ENCODE data around the gene ATP6V0D1. TPM values are rescaled to one million over a fixed set of nuclear protein-coding genes. Genes with fewer than 3 reads are reported as not detected.

The ATP6V0D1 gene
- total RNA-seq, 1 experiment from 2014 or later, result 85.3 TPM

GRCh38 chr16:67460168-67460567 lies 20.8 kb downstream of the ATP6V0D1 start:
- peaks cover 38% of the 10 kb centered on the region for H3K4me1 Mint-ChIP-seq (ENCODE audit: low read depth, unreplicated experiment)
- intact Hi-C loops (cut with micrococcal nuclease; ENCODE audit: unreplicated experiment), result no loop called here

GRCh38 chr16:67459861-67460150 lies 21.2 kb downstream of the ATP6V0D1 start:
- intact Hi-C loops (cut with micrococcal nuclease; ENCODE audit: unreplicated experiment), result no loop called here
- DNase-seq, result no peak
- no peak overlapping the region for H3K4me3 Mint-ChIP-seq (ENCODE audit: low read depth, unreplicated experiment)
- no peak overlapping the region for H3K27ac Mint-ChIP-seq (ENCODE audit: unreplicated experiment)
- TF ChIP-seq CTCF (IDR thresholded peaks at IDR 0.05; ENCODE audit: unreplicated experiment), result no peak
- H3K4me1 Mint-ChIP-seq (ENCODE audit: low read depth, unreplicated experiment), result peaks cover 36% of the 10 kb centered on the region
- no TSS peak for BruUV-seq (replicated peaks)
- H3K27me3 Mint-ChIP-seq (ENCODE audit: unreplicated experiment), result no peaks in the 10 kb centered on the region
- peaks cover 8% of the 10 kb centered on the region for H3K36me3 Mint-ChIP-seq (ENCODE audit: insufficient read depth, unreplicated experiment)
- CTCF ChIA-PET, result interaction anchor here (0.6 to 1.2 kb wide), 2 partner anchors 18 to 405 kb away, joined by 3 to 5 read pairs; no protein-coding TSS in a partner anchor
- H3K9me3 Mint-ChIP-seq (ENCODE audit: low read depth, unreplicated experiment), result no peaks in the 10 kb centered on the region

More at GRCh38 chr16:67460168-67460567, 20.8 kb downstream of the ATP6V0D1 start:
- Mint-ChIP-seq H3K27me3 (ENCODE audit: unreplicated experiment) (no peaks in the 10 kb centered on the region), H3K27ac (ENCODE audit: unreplicated experiment) (no peak overlapping the region), H3K36me3 (ENCODE audit: insufficient read depth, unreplicated experiment) (peaks cover 8% of the 10 kb centered on the region), H3K4me3 (ENCODE audit: low read depth, unreplicated experiment) (no peak overlapping the region), H3K9me3 (ENCODE audit: low read depth, unreplicated experiment) (no peaks in the 10 kb centered on the region)
- CTCF ChIA-PET, result no interaction called here
- no TSS peak for BruUV-seq (replicated peaks)
- DNase-seq, result no peak
- no peak for TF ChIP-seq CTCF (IDR thresholded peaks at IDR 0.05; ENCODE audit: unreplicated experiment)

GRCh38 chr16:67459066-67459860 lies 21.7 kb downstream of the ATP6V0D1 start:
- CTCF ChIA-PET, result interaction anchor here (0.6 to 1.2 kb wide), 2 partner anchors 18 to 406 kb away, joined by 3 to 5 read pairs; no protein-coding TSS in a partner anchor
- Mint-ChIP-seq H3K27ac (ENCODE audit: unreplicated experiment) (no peak overlapping the region), H3K4me1 (ENCODE audit: low read depth, unreplicated experiment) (peaks cover 36% of the 10 kb centered on the region)

GRCh38 chr16:67458121-67458641 lies 22.8 kb downstream of the ATP6V0D1 start:
- H3K4me1 Mint-ChIP-seq (ENCODE audit: low read depth, unreplicated experiment), result peaks cover 32% of the 10 kb centered on the region
- H3K36me3 Mint-ChIP-seq (ENCODE audit: insufficient read depth, unreplicated experiment), result peaks cover 5% of the 10 kb centered on the region
- no peak for DNase-seq
- H3K4me3 Mint-ChIP-seq (ENCODE audit: low read depth, unreplicated experiment), result no peak overlapping the region
- CTCF ChIA-PET, result interaction anchor here (0.6 to 1.3 kb wide), 3 partner anchors 26 to 30 kb away, joined by 3 to 4 read pairs (median 3); partner anchors contain the start of gene HSD11B2
- no peak for TF ChIP-seq CTCF (IDR thresholded peaks at IDR 0.05; ENCODE audit: unreplicated experiment)
- H3K9me3 Mint-ChIP-seq (ENCODE audit: low read depth, unreplicated experiment), result no peaks in the 10 kb centered on the region
- H3K27ac Mint-ChIP-seq (ENCODE audit: unreplicated experiment), result no peak overlapping the region
- BruUV-seq (replicated peaks), result no TSS peak
- intact Hi-C loops (cut with micrococcal nuclease; ENCODE audit: unreplicated experiment), result no loop called here
- no peaks in the 10 kb centered on the region for H3K27me3 Mint-ChIP-seq (ENCODE audit: unreplicated experiment)

More at GRCh38 chr16:67459066-67459860, 21.7 kb downstream of the ATP6V0D1 start:
- Mint-ChIP-seq H3K27me3 (ENCODE audit: unreplicated experiment) (no peaks in the 10 kb centered on the region), H3K36me3 (ENCODE audit: insufficient read depth, unreplicated experiment) (peaks cover 8% of the 10 kb centered on the region), H3K9me3 (ENCODE audit: low read depth, unreplicated experiment) (no peaks in the 10 kb centered on the region), H3K4me3 (ENCODE audit: low read depth, unreplicated experiment) (no peak overlapping the region)
- no peak for TF ChIP-seq CTCF (IDR thresholded peaks at IDR 0.05; ENCODE audit: unreplicated experiment)
- no TSS peak for BruUV-seq (replicated peaks)
- DNase-seq, result no peak
- intact Hi-C loops (cut with micrococcal nuclease; ENCODE audit: unreplicated experiment), result no loop called here

Measured in Calu3 (cell line).